Raji (cell line): ENCODE measurements around the gene HOXA13.

ENCODE experiments used
- POLR2A ChIP-seq: IDR thresholded peaks from 2 replicates; pipeline ENCODE4 v1.6.1; 2011; ENCODE audit warnings: low read depth, low read length, control low read depth; ENCODE audit not compliant: insufficient read depth

The HOXA13 gene

GRCh38 chr7:27203964-27204594, 4.2 kb upstream of the HOXA13 start:
- no peak for TF ChIP-seq POLR2A

GRCh38 chr7:27203365-27203953, 3.6 kb upstream of the HOXA13 start:
- no peak for TF ChIP-seq POLR2A

GRCh38 chr7:27202862-27203134, 2.9 kb upstream of the HOXA13 start:
- TF ChIP-seq POLR2A, result no peak

- TF ChIP-seq POLR2A, result no peak
These were observed 2.3 kb upstream of the HOXA13 start for GRCh38 chr7:27202018-27202861.

DNA sequence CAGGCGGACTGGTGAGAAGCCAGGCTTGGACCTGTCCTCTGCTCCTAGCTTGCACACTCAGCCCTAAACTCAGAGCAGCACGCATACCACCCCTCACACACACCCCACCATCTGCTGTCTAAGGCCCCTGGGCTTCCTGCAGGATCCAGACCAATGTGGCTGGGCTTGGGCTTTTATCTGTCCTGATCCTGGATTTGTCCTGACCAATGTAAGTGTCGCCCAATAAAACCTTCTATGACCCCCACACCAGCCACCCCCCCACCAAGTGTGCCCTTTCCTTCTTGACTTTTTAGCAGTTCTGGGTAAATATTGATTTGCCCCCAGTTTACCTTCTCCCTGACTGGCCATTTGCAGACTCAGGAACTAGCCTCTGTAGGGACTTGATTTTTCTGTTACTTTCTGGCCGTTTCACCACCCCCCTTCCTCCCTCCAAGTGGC, 1.7 kb upstream of the HOXA13 start:
- no peak for TF ChIP-seq POLR2A

DNA sequence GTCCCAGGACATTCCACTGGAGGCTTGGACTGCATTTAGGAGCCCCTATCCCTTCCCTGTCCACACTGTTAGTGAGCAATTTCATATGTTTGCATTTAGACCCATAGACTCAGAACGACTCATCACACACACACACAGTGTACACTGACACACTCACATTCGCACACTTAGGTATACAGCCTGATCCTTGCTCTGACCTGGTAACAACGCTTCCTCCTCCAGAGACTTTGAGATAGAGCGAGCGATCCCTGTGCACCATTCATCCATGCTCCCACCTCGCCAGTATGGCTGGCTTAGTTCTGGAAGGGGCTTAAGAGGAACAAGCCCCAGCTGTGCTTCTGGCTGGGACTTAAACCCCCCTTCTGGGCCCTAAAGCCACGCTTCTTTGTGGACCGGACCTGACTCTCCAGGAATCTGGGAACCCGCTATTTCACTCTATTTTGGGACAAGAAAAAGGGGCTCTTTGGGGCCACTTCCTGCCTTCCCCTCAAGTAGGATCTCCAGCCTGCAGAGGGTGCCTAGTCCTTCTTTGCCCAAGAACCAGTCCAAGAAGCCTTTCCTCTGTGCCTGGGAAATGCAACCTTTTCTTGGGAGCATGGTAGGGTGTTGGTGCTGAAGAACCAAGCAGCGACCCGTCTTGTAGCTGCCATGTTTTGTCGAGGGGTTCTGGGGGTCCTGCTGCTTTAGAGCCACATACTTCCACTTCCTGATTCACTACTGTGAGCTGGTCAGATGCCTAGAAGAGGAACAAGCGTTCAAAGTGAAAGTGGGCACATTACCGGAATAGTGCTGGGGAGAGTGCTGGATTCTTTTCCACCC, 1.1 kb upstream of the HOXA13 start:
- TF ChIP-seq POLR2A, result no peak

- no peak for TF ChIP-seq POLR2A
These were observed 755 bp downstream of the HOXA13 start for GRCh38 chr7:27198871-27199801.

GRCh38 chr7:27198138-27198841, 1.6 kb downstream of the HOXA13 start:
- no peak for TF ChIP-seq POLR2A

DNA sequence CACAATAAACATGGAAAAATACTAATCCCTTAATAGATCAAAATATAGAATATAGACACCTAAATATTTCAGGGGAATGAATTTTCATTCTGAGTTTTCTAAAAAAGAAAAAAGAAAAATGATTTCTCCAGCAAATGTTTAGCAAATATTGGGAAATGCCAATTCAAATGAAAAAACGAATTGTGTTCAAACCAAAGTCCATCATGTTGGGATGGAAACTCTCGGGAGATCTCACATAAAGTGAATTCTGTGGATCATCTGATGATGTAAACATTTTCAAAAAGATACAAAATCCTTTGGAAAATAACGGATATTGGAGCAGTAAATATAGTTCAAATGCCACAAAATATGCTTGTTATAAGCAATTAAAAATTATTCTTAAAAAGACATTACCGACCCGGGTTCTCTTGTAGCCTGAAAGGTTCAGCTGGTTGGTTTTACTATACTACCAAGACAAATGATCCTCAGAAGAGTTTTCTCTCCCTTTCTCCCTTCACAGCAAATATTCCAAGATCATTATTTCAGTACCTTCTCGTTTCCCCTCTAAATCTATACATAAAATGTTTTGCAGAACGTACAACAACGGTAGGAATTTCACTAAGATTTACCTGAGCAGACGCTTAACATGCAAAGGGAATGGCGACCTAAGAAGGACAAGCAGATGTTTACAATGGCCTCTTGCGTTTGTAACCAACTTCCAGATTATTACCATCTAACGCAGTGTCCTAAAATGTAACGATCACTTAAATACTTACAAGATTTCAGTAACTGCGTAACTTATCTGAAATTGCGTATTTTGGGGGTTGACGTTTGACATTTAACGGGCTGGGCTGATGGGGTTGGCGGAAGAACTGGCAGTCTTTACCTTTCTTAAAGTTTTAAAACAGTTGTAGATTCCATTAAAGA, 2.5 kb downstream of the HOXA13 start:
- no peak for TF ChIP-seq POLR2A

DNA sequence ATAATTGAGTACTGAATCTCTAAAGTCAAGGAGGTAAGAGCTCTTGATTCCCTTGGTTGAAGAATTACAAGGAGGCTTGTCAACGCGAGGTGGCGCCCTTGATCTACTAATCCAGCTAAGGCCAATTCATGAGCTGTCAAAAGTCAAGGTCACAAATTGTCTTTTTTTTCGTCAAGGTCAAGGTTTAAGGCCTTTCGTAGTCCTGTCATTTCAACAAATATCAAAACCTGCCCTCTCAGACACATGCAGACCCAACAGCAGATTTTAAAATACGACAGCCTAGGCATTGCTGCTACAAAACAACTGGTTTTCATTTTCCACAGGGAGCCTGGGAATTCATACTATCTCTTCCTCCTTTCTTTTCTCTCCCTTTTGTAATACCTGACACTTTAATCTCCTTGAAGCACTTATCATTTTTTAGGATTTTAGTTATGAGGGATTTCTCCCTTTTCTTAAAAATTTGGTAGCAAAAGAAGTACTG, 3.6 kb downstream of the HOXA13 start:
- no peak for TF ChIP-seq POLR2A

- TF ChIP-seq POLR2A, result no peak
These were observed 5.1 kb downstream of the HOXA13 start for GRCh38 chr7:27194686-27195379.

DNA sequence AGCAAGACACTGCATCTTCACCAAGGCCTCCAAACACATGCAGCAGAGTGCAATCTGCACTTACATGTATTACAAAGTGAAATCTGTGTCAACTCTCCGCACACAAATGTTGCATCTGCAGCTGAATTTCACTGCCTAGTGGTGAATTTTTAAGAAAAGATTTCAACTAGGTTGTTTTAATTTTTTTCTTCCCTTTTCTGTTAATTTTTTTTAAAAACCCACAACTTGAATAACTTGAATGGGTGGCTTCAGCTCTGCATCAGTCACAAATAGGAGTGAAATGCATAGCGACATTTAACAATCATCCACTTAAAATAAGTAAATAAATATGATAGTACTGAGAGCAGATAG, 5.9 kb downstream of the HOXA13 start:
- TF ChIP-seq POLR2A, result no peak
